SIG-M5 treated with dmso at 0.1 percent for 504 hours (cell line): Measurements from ENCODE around the gene KDM4C.
A peak's percentile ranks its signal among the peaks of the same experiment; 100 is the strongest.

Experiments
- DNase-seq: peaks from one replicate; lab custom pipeline; 2025; ENCODE audit not compliant: unreplicated experiment; lab: John Stamatoyannopoulos, UW

KDM4C gene

GRCh38 chr9:6965566-6965965 is 207.8 kb downstream of the KDM4C start:
- DNase-seq, result no peak

- no peak for DNase-seq
These were observed 210.5 kb downstream of the KDM4C start for GRCh38 chr9:6968271-6968670.

- no peak for DNase-seq
These were observed 212.0 kb downstream of the KDM4C start for GRCh38 chr9:6969805-6970204.

GRCh38 chr9:6973089-6973488 is 215.3 kb downstream of the KDM4C start:
- DNase-seq, result no peak

- DNase-seq, result peak; percentile 78
These were observed 216.0 kb downstream of the KDM4C start for GRCh38 chr9:6973762-6974161.

GRCh38 chr9:6975198-6975597 is 217.4 kb downstream of the KDM4C start:
- no peak for DNase-seq

- no peak for DNase-seq
These were observed 220.0 kb downstream of the KDM4C start for GRCh38 chr9:6977761-6978160.

- DNase-seq, result no peak
These were observed 220.8 kb downstream of the KDM4C start for GRCh38 chr9:6978591-6978990.

- no peak for DNase-seq
These were observed 227.3 kb downstream of the KDM4C start for GRCh38 chr9:6984941-6985578.

GRCh38 chr9:6986141-6986815 is 228.5 kb downstream of the KDM4C start:
- no peak for DNase-seq

GRCh38 chr9:6987381-6987780 is 229.6 kb downstream of the KDM4C start:
- no peak for DNase-seq

GRCh38 chr9:6991418-6991817 is 233.6 kb downstream of the KDM4C start:
- DNase-seq, result no peak

GRCh38 chr9:6996061-6996854 is 238.5 kb downstream of the KDM4C start:
- DNase-seq, result no peak

- DNase-seq, result no peak
These were observed 239.6 kb downstream of the KDM4C start for GRCh38 chr9:6997330-6997729.

- DNase-seq, result no peak
These were observed 242.0 kb downstream of the KDM4C start for GRCh38 chr9:6999794-7000193.

GRCh38 chr9:7001571-7001970 is 243.8 kb downstream of the KDM4C start:
- no peak for DNase-seq

GRCh38 chr9:7003861-7004260 is 246.1 kb downstream of the KDM4C start:
- DNase-seq, result no peak

- DNase-seq, result no peak
These were observed 248.6 kb downstream of the KDM4C start for GRCh38 chr9:7006417-7006816.

GRCh38 chr9:7008411-7008810 is 250.6 kb downstream of the KDM4C start:
- no peak for DNase-seq

- DNase-seq, result no peak
These were observed 251.3 kb downstream of the KDM4C start for GRCh38 chr9:7009065-7009464.

GRCh38 chr9:7011395-7012067 is 253.8 kb downstream of the KDM4C start:
- DNase-seq, result peak; percentile 20

- no peak for DNase-seq
These were observed 270.2 kb downstream of the KDM4C start for GRCh38 chr9:7027996-7028395.
